ENCODE results near the gene DDX43.

- TF ChIP-seq CTCF (IDR thresholded peaks at IDR 0.05) (no peak), POLR2A (IDR thresholded peaks at IDR 0.05) (no peak)
These were observed 1.4 kb upstream of the DDX43 start for GRCh38 chr6:73393278-73393677.
